Panc1 (cell line): Measurements from ENCODE around the gene KNCN. TPM values are rescaled to one million over a fixed set of nuclear protein-coding genes. Genes with fewer than 3 reads are reported as not detected.

Experiments used
- ATAC-seq: fragments of 200-7000 bp; cut with Tn5 transposase; 2 replicates; pipeline ENCODE4 v1.9.1; 2020; ENCODE audit warnings: mild to moderate bottlenecking, moderate library complexity
- BruUV-seq: library from RNA; stranded (reverse); fragments of 400-500 nt; replicated peaks from 2 replicates; lab custom pipeline; 2021; lab: Mats Ljungman, UMichigan
- CTCF ChIA-PET: fragments of 300-600 bp; sonication (Branson Sonifier 250); formaldehyde crosslinking; loops from one replicate; lab custom pipeline; 2022; ENCODE audit warnings: antibody characterized with exemption; lab: Charles Lee
- POLR2A ChIA-PET: fragments of 300-600 bp; sonication (Branson Sonifier 250); formaldehyde crosslinking; loops from one replicate; lab custom pipeline; 2022; ENCODE audit warnings: antibody characterized with exemption; lab: Charles Lee
- DNase-seq: peaks from one replicate; pipeline ENCODE4 v3.0.0-alpha.2; 2010; ENCODE audit warnings: low read depth, low spot score
- H3K27ac ChIP-seq: 2 replicates; pipeline ENCODE4 v1.5.1; 2011; ENCODE audit warnings: mild to moderate bottlenecking, low read length, inconsistent platforms
- H3K27me3 ChIP-seq: fragments of 200-500 bp; sonication (Bioruptor generic); 2 replicates; pipeline ENCODE4 v1.6.0; 2014; ENCODE audit warnings: low read length, inconsistent platforms; ENCODE audit not compliant: control insufficient read depth, insufficient read depth
- H3K36me3 ChIP-seq: fragments of 200-500 bp; sonication (Bioruptor generic); 2 replicates; pipeline ENCODE4 v1.5.1; 2014; ENCODE audit warnings: inconsistent platforms, mild to moderate bottlenecking, low read length, moderate library complexity; ENCODE audit not compliant: control insufficient read depth, insufficient read depth
- H3K4me1 ChIP-seq: 2 replicates; pipeline ENCODE4 v1.5.1; 2011; ENCODE audit warnings: inconsistent platforms, mild to moderate bottlenecking, low read length, moderate library complexity; ENCODE audit not compliant: control insufficient read depth, insufficient read depth
- H3K4me3 ChIP-seq, 2 experiments: 2 replicates each; pipeline ENCODE4 v1.5.1; 2011 to 2012; ENCODE audit warnings: low read depth in 2 of 2, low read length in 2 of 2, mild to moderate bottlenecking in 2 of 2, inconsistent platforms in 1 of 2, moderate library complexity in 1 of 2
- H3K9me3 ChIP-seq: fragments of 200-500 bp; sonication (Bioruptor generic); 2 replicates; pipeline ENCODE4 v1.5.1; 2014; ENCODE audit warnings: low read depth, mild to moderate bottlenecking, inconsistent platforms, low read length, moderate library complexity; ENCODE audit not compliant: control insufficient read depth, insufficient read depth
- CTCF ChIP-seq: fragments of 450-650 bp; IDR thresholded peaks from 2 replicates; pipeline ENCODE4 v1.5.1; 2017; ENCODE audit warnings: mild to moderate bottlenecking
- POLR2AphosphoS5 ChIP-seq: IDR thresholded peaks from 2 replicates; pipeline ENCODE4 v1.6.1; 2012; ENCODE audit warnings: mild to moderate bottlenecking, low read depth, low read length, moderate library complexity
- REST ChIP-seq, 2 experiments: IDR thresholded peaks; 2 replicates each; pipeline ENCODE4 v1.6.1; 2011 to 2012; ENCODE audit warnings: low read depth in 2 of 2, control low read depth in 1 of 2, low read length in 1 of 2, mild to moderate bottlenecking in 1 of 2, moderate library complexity in 1 of 2; ENCODE audit not compliant: insufficient read depth in 1 of 2
- SIN3A ChIP-seq: IDR thresholded peaks from 2 replicates; pipeline ENCODE4 v1.6.1; 2012; ENCODE audit warnings: low read depth, mild to moderate bottlenecking, low read length, moderate library complexity, borderline replicate concordance; ENCODE audit not compliant: insufficient read depth
- TCF7L2 ChIP-seq: IDR thresholded peaks from 2 replicates; pipeline ENCODE4 v1.6.1; 2011; ENCODE audit warnings: mild to moderate bottlenecking, low read depth, low read length, inconsistent platforms
- in situ Hi-C: cut with HindIII; loops from 2 replicates; pipeline ENCODE4 v1.10.0; 2016; ENCODE audit warnings: low sequenced_read_pairs, low pct_unique_long_range_greater_than_20kb
- intact Hi-C: fragments of 100-400 bp; cut with micrococcal nuclease; formaldehyde crosslinking; loops from one replicate; pipeline ENCODE4 v1.10.0; 2022; ENCODE audit not compliant: unreplicated experiment
- total RNA-seq: library from RNA; stranded (reverse); gene quantifications from one replicate; pipeline ENCODE4 v1.2.1, GENCODE V29; 2021; ENCODE audit not compliant: unreplicated experiment

The KNCN gene
- total RNA-seq, 1 experiment from 2014 or later, result not detected

GRCh38 chr1:46581681-46582455 is 30.4 kb upstream of the KNCN start:
- DNase-seq, result no peak
- in situ Hi-C loops, result no loop called here
- Histone ChIP-seq H3K27me3 (no peaks in the 10 kb centered on the region), H3K36me3 (no peaks in the 10 kb centered on the region; the same call in 1 of the 2 replicates), H3K4me3 (no peak overlapping the region), H3K9me3 (no peaks in the 10 kb centered on the region), H3K4me1 (no peaks in the 10 kb centered on the region), H3K27ac (no peak overlapping the region)
- intact Hi-C loops, result no loop called here
- BruUV-seq, result no TSS peak
- ATAC-seq, result no peak
- TF ChIP-seq POLR2AphosphoS5 (no peak), TCF7L2 (no peak), REST (IDR thresholded peaks at IDR 0.05; ENCODE audit: insufficient read depth in 1 of 2, low read depth in 2 of 2, low read length in 1 of 2) (no peak), CTCF (no peak), SIN3A (no peak)
- POLR2A ChIA-PET, result no interaction called here
- CTCF ChIA-PET, result no interaction called here

GRCh38 chr1:46580140-46580903 is 28.9 kb upstream of the KNCN start:
- no peak overlapping the region for H3K4me3 ChIP-seq
- no peak for DNase-seq
- H3K27me3 ChIP-seq, result no peaks in the 10 kb centered on the region
- ChIA-PET POLR2A (no interaction called here), CTCF (no interaction called here)
- ATAC-seq, result no peak
- no peak overlapping the region for H3K27ac ChIP-seq
- H3K9me3 ChIP-seq, result no peaks in the 10 kb centered on the region
- no peak for TF ChIP-seq CTCF
- TF ChIP-seq TCF7L2, result no peak
- no peak for TF ChIP-seq SIN3A
- no peak for TF ChIP-seq REST (IDR thresholded peaks at IDR 0.05; ENCODE audit: insufficient read depth in 1 of 2, low read depth in 2 of 2, low read length in 1 of 2)
- TF ChIP-seq POLR2AphosphoS5, result no peak
- H3K36me3 ChIP-seq, result no peaks in the 10 kb centered on the region; the same call in 1 of the 2 replicates
- no TSS peak for BruUV-seq
- no peaks in the 10 kb centered on the region for H3K4me1 ChIP-seq
- intact Hi-C loops (no loop called here), in situ Hi-C loops (no loop called here)
